T-helper 9 cell (primary cell): ENCODE measurements around the gene SIRT5.
A peak's percentile ranks its signal among the peaks of the same experiment; 100 is the strongest.

ENCODE experiments used
- DNase-seq: peaks from one replicate; pipeline ENCODE4 v3.0.0-alpha.2; 2020

The SIRT5 gene

DNA sequence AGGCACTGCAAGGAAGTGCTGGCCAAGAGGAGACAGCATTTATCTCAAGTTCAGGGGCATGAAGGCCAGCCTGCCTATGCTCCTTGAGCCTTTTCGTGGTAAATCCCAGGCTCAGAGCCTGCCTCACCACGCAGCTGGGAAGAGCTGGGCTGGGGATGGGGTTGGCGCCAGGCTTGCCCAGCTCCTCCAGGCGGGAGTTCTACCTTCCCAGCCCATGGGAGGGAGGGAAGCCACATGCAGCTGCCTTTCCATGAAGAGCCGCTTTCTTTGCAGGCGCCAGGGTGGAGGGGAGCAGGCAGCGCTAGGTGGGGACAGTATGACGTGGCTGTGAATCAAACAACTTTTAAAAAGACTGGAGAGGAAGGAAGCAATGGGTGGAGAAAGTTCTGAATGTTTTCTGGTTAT is 19.5 kb upstream of the SIRT5 start:
- no peak for DNase-seq

DNA sequence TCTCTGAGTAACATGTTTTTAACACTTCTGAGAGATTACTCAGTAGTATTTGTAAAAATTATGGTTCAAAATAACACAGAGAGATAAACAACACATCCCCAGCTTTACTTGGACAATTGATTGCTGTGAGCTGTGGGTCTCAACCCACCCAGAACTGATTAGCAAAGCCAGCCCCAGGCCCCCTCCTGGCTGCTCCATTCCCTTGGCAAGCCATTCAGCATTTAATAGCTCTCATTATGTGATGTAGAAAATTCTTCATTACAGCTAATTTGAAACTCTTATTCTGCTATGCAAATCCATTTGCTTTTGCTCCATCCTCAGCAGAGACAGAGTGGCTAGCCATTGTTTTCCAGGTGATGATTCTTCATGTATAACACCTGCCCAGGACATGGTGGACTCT is 16.6 kb upstream of the SIRT5 start:
- DNase-seq = no peak

DNA sequence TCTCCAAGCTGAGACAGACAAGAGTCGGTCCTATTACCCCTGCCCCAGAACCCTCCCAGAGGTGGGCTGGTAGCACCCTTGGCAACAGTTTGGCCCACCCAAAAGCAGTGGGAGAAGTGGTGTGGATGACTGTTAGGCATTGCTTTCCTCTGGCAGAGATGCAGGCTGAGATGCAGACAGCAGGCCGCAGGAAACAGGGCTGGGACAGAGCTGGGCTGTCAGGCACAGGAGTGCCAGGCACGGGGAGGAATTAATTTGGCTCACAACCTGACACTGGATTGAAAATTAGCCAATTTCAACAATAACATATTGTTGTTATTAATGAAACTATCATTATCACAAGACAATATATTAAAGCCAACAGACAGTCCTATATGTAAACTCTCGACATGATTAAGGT is 15.7 kb upstream of the SIRT5 start:
- DNase-seq = no peak

DNA sequence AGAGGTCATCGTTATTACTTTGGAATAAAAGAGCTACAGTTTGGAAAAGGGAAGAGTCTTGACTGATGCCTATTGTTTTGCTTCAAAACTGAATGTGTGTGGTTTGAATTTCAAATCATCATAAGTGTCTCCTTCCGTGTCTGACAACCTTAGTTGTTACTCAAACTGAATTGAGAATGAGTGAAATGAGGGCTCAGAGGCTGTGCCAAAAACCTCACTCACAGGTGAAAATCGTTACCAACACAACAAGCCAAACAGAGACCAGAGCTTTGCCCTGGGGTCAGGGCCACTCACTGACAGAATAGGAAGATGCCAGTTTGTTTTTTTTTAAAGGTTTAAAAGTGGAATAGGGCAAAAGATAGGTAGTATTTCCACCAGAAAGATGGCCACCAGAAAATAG is 15.2 kb upstream of the SIRT5 start:
- no peak for DNase-seq

DNA sequence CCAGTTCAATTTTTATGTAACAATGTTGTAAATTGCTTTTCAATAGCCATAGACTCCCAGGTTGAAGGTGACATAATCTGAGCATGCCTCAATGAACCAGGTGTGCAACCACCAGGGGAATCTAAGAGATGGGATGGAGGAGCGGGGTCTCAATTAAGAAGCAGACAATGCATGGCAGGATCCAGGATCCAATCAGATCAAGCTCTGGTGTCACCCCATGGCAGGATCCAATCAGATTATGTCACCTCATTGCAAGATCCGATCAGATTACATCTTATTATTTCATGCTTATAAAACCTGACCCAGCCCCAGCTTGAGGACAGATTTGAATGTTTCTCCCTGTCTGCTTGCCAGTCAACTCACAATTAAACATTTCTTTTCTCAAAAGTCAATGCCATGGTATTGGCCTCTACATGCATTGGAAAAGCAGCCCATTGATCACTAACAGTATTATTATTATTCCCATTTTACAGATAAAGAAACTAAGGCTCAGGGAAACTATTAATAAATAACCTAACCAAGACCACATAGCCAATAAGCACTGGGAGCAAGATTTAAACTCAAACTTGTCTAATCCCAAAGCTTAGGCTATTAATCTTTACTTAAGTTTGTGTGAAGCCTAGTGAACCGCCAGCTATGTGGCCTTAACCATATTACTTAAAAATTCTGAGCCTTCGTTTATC is 14.3 kb upstream of the SIRT5 start:
- no peak for DNase-seq

DNA sequence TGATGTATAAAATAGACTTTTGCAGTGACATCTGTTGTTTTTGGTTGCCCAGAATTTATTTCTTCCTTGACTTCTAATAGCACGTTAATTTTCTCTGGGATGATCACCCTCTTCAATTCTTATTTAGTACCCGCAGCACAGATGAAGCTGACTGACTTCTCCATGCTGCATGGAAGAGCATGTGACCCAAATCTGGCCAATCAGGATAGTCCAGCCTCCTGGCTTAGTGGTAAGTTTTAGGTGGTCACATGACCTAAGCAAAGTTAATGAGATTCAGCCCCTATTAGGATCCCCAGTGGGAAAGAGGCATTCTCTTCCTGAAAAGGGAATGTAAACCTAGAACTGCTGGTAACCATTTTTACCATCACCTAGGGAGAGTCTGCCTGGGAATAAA is 13.8 kb upstream of the SIRT5 start:
- DNase-seq = no peak

DNA sequence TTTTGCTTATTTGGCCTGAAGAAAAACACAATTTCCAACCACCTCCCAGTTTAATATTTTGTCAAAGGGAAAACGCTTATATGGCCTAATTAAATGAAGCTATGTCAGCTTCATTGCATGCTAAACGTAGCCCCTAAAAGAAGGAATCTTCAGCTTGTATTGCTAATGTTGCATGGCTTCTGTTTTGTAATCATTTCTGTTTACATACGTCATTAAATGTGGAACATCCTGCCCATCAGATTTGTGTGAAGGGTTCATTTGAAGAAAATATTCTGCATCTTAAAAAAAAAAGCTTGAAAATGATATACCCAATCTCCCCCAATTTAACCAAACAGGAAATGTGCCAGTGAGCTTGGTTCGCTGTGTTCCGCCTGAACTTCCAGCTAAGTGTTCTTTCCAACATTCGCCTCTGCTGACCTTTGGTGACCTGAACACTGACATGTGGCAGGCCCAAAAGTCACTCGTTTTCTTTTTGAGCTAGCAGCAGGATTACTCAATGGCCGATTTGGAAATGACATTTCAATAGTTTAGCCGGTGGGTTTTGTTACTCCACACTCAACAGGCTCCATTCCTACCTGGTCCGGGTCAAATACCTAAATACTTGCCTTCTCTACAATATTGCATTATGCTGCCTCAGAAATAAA is 12.7 kb upstream of the SIRT5 start:
- no peak for DNase-seq

DNA sequence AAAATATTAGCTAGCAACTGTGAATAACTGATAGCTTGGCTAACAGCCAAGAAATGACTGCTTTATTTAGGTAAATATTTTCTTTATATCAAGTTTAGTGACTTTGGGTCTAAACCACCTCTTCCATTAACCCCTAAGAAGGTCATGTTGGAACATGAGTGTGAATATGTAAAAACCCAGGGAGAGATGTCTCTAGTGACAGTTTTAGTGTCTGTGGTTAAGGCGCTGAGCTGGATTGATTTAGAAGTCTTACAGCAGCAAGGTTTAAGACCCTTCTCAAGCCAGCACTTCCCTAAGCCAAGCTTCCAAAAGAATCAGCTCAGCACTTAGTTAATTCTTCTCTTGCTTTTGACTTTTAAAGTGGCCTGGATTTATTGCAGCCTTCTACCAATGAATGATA is 11.4 kb upstream of the SIRT5 start:
- DNase-seq = no peak

DNA sequence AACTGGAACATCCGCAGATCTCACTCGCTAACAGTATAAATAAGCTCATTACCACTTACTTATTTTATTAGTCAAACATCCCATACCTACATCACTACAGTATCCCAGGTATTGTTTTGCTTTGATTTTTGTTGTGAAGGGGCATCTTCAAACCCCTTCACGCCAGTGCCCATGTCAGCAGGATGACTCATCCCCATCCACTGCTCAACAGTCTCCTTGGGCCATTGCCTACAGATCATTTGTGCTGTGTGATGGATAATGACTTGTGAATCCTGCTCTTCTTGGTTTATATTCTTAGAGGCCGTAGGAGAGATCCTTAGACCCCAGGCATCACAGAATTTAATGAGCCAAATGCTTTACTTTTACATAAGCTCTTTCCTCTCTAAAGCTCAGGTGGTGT is 8.5 kb upstream of the SIRT5 start:
- DNase-seq = no peak

DNA sequence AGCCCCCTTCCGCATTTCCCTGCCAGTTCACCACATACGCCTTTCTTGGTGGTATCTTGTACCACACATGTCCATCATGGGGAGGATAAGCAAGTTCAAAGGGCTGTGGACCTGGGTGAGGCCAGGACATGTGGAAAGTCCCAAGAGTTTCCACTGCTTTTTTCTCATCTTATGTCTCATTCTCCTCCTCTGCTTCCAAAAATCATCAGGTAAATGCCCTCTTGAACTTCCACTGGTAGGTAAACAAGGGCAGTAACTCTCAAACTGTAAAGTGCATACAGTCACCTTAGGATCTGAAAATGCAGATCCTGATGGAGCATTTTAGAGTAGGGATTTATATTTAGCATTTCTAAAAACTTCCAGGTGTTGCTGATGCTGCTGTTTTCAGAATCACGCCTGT is 7.9 kb upstream of the SIRT5 start:
- no peak for DNase-seq

DNA sequence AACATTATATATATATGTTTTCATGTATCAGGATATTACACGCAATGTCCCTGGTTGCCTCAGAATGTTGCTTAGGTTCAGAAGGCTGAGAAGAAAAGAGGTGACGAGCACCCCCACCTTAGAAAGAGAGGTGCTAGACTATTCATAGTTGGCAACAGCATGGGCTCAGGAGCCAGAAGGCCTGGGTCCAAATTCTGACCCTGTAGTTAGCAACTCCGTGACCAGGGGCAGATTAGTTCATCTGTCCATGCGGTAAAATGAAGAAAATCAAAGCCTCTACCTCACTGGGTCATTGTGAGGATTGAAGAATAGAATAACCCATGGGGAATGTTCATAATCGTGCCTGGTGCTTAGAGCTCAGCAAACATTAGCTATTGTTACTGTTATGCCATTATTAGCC is 5.4 kb upstream of the SIRT5 start:
- no peak for DNase-seq

DNA sequence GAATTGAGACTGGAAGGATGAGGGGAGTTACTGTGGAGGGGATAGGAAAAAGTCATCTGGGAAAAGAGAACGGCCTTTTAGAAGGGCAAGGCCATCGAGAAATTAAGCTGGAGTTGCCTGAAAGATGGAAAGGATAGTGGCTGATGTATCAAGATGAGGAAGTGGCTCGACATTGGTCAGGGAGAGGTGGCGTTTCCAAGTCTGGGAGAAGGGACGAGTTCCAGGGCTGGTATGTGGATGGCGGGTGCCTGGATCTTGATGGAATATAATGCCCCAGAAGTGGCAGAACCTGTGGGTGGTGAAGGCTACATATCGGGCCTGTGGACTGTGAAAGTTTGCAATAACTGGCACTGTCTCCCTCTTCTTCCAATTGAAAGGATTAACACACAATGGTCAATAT is 2.2 kb upstream of the SIRT5 start:
- no peak for DNase-seq

DNA sequence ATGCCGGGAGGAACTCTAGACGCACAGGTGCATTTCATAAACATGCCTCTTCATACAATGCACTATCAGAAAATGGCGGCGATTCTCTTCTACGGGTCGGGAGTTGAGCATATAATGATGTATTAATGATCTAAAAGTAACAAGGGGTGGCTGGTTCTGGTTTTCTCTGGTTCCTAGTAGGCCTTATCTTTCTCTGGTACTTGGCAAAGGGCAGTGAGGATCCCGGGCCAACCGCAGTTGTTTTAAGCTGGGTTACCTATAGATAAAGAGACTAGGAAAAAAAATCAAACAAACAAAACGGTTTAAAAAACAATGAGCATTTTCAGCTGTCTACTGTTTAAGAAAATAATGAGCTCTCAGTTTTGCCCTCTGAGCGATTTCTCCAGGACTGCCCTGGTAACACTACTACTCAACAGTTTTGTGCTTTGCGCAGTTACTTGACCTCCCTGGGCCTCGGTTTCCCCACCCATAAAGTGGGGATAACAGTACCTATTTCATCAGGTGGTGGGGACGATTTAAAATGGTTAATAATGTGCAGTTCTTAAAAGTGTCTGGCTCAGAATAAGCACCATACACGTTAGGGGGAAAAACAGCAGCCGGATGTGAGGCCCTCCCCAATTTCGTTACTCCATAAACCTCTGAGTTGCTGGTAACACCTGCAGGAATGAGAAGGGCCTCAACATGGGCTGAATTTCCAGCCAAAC is 1.3 kb upstream of the SIRT5 start:
- DNase-seq = no peak

DNA sequence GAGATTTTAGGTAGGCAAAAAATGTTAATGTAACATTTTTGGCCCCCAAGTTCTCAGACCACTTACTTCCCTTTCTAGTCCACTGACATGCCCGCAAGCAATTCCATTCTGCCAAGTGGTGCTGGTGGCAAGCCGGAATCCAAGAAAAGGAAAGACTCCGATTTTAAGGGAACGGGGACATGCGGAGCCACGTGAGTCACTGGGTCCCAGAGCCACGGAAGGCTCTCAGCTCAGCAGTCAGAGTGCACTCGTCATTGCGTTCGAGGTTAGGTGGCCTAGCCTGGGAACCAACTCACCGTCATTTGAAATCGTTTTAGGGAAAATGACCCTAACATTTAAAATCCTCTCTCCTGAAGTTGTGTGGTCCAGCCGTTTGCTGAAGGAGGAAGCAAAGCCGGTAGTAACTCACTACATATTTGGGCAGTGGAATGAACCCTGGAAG is 711 bp upstream of the SIRT5 start:
- no peak for DNase-seq

DNA sequence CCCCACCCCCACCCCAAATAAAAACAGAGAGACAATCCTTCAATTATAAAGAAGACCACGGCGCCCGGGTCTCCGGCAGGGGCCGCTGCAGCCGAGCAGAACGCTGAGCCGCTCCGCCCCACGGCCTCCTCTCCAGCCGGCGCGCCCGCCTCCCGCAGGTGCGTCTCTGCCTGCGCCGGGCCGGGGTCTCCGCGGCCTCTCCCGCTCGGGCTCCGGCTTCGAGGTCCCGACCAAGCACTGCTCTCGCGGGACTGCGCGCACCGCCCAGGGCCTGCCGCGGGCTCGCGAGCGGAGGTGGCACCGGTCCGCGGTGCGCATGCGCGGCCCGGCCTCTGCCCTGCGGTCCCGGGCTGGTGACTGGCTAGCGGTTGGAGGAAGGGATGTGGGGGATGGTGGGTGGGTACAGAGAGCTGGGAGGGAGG is 241 bp upstream of the SIRT5 start:
- peak; percentile 89 for DNase-seq

DNA sequence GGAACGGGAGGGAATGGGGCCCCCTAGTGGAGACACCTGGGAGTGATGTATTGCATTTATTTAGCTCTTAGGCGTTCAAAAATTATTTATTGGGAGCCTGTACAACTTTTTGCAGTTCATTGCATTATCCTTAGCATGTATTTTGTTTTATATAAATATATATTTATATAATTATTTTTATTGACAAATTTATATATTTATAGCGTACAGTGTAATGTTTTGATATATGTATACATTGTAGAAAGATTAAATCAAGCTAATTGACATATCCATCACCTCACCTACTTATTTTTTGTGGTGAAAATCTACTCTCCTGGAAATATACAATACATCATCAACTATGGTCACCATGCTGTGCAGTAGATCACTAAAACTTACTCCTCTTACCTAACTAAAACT is 975 bp downstream of the SIRT5 start:
- DNase-seq = no peak

DNA sequence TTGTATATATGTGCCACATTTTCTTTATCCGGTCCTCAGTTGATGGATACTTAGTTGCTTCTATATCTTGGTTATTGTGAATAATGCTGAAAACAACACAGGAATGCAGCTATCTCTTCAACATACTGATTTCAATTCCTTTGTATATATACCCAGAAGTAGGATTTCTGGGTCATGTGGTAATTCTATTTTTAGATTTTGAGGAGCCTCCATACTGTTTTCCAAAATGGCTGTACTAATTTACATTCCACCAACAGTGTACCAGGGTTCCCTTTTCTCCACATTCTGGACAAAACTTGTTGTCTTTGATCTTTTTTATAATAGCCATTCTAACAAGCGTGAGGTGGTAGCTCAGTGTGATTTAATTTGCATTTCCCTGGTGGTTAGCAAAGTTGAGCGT is 1.6 kb downstream of the SIRT5 start:
- DNase-seq = no peak

DNA sequence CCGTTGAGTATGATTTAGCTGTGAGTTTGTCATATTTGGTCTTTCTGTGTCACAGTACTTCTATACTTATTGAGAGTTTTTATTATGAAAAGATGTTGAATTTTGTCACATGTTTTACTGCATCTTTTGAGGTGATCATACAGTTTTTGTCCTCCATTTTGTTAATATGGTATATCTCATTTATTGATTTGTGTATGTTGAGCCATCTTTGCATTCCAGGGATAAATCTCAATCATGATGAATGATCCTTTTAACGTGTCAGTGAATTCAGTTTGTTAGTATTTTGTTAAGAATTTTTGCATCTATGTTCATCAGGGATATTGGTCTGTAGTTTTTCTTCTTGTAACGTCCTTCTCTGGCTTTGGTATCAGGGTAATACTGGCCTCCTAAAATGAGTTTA is 3.5 kb downstream of the SIRT5 start:
- no peak for DNase-seq

DNA sequence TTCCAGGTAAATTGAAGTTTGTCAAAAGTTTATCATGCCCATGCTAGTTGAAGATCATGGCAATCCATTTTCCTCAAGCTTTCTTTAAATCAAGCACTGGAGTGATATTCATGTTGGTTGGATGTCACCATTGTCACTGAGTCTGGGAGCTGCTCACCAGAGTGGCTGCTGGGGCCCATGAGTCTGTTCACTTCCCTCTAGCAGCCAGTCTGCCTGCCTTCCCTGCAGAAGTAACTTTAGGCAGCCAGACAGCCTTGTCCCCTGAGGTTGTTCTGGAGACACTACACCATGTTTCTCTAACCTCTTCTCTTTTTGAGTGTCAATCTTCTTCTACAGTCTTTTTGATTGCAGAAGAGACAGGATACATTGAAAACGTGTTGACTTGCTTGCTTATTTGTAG is 5.5 kb downstream of the SIRT5 start:
- no peak for DNase-seq

DNA sequence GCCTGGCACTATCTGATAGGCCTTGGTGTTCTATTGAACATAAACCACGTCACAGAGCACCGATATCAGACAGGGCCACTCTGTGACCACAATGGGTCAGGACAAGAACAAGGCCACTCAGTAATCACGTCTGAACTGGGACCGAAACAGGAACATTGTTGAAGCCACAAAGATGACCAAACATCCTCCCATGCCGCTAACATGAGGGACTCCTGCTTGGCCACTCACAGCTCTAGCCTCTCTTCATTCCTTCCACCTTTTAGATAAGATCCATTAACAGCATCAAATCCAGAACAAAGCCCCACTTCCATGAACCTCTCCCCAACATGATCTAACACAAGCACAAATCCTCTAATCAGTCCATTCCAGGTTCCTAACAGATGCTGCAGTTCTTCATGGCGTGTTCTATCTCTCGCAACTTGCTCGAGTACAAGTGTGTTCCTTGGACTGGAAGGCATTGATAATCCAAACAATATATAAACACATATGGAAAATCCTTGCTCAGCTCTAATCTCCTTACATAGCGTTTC is 7.4 kb downstream of the SIRT5 start:
- no peak for DNase-seq

DNA sequence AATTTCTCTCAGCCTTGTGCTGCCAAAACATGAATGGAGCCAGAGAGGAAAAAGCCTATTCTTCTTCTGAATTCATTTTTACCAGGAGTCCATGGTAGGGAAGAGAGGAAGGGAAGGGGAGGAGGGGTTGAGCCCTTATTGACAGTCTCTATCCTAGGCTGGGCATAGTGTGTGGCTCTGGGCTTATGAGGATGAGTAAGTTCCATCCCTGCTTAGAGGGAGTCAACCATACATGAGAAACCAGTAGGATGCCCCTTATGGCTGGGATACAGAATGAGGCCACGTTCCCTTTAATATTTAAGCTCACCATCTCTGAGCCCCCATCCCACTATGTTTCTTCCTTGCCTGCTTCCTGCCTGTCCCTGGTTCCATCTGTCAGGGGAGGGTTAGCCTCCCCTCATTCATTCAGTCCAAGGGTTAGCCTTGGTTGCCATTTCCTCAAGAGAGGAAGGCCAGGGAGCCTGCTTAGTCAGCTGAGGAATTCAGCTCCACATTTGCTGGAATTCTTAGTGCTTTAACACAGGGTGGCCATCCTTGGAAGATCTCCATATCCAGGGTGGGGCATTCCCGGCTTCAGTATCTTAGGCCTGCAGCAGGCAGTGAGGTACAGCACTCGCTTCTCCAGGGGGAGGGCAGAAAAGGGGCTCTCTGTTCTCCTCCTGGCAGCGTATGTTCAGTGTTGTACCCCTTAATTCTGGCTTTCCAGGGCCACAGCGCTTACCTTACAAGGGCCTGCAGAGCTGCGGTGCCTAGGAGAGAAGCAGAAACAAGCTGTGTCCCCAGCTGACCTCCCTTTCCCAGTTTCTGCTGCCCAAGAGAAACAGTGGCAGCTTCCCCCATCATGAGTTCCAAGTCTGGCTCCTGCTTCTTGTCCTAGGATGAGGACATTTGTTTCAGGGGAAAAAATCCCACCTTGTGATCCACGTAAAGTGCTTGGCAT is 12.5 kb downstream of the SIRT5 start:
- DNase-seq = no peak

DNA sequence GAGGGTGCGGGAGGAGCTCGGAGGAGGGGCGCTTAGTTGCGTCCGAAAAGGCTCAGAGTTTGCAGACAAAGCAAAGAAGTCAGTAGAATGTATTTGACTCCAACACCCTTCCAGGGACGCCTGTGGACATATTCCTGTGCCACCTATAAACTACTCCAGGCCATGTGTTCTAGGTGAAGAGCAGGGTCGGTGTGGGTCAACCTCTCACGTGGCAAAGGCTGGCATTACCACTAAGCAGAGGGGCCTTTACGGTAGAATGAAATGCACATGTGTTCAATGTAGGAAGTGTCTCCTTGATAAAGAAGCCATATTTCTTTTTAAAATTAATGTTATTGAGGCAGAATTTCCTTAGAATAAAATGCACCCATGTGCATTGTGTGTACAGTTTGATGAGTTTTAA is 15.4 kb downstream of the SIRT5 start:
- DNase-seq = no peak

DNA sequence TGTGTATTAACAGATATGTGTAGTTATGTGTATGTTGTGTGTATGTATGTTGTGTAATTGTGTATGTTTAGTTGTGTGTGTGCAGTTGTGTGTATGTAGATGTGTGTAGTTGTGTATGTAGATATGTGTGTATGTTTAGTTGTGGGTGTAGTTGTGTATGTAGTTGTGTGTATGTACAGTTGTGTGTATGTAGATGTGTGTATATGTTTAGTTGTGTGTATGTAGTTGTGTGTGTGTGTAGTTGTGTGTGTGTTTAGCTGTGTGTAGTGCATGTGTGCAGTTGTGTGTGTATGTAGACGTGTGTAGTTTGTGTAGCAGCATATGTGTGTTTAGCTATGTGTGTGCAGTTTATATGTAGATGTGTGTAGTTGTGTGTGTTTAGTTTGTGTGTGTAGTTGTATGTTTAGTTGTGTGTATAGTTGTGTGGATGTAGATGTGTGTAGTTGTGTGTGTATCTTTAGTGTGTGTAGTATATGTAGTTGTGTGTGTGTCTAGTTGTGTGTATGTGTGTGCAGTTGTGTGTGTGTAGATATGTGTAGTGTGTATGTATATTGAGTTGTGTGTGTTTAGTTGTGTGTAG is 16.3 kb downstream of the SIRT5 start:
- DNase-seq = no peak
